ENCODE measurements around the gene PHKA1. TPM values are rescaled to one million over a fixed set of nuclear protein-coding genes. Genes with fewer than 3 reads are reported as not detected.

PHKA1 gene
- total and polyA plus RNA-seq, 2 donors (not counting 3 experiments of a cell fraction or from before 2014, with no cell fraction given), result 3.3 to 5.5 TPM

- H3K4me3 ChIP-seq (replicated peaks in 1 of 3; ENCODE audit: insufficient read depth in 1 of 3, low read depth in 1 of 3, low read length in 3 of 3), result no peak overlapping the region
- FAIRE-seq, result no peak
- no TSS peak for BruUV-seq (replicated peaks)
- no peaks in the 10 kb centered on the region for H3K9me1 ChIP-seq (replicated peaks; ENCODE audit: control insufficient read depth, extremely low read depth, insufficient read depth, low read length)
- no peaks in the 10 kb centered on the region for H3K27me3 ChIP-seq (ENCODE audit: control insufficient read depth in 2 of 2, insufficient read depth in 2 of 2, low read length in 2 of 2)
- dilution Hi-C loops (cut with MboI; ENCODE audit: extremely low pct_ligation_motif_present, low sequenced_read_pairs) (no loop called here), intact Hi-C loops (cut with micrococcal nuclease) (no loop called here)
- H3K9me3 ChIP-seq (replicated peaks; ENCODE audit: control insufficient read depth, insufficient read depth, low read length), result no peaks in the 10 kb centered on the region
- POLR2A ChIA-PET, result no interaction called here
- TF ChIP-seq POLR2A (IDR thresholded peaks at IDR 0.05; ENCODE audit: low read depth, low read length), result no peak
- no peak for TF ChIP-seq MYC (IDR thresholded peaks at IDR 0.05; ENCODE audit: low read depth, low read length)
- no peak for DNase-seq (ENCODE audit: low read depth, low spot score)
- no peaks in the 10 kb centered on the region for H3K79me2 ChIP-seq (ENCODE audit: control insufficient read depth, insufficient read depth, low read length)
- H3K4me2 ChIP-seq (ENCODE audit: insufficient read depth, low read length), result no peak overlapping the region
- no peaks in the 10 kb centered on the region for H4K20me1 ChIP-seq (replicated peaks; ENCODE audit: control insufficient read depth, extremely low read depth, insufficient read depth, low read length)
- no peak overlapping the region for H3K27ac ChIP-seq (ENCODE audit: insufficient read depth, low read depth, low read length)
- H3K4me1 ChIP-seq (ENCODE audit: control insufficient read depth, extremely low read depth, insufficient read depth, low read length), result no peaks in the 10 kb centered on the region
- no peaks in the 10 kb centered on the region for H3K36me3 ChIP-seq (ENCODE audit: control insufficient read depth in 2 of 2, extremely low read depth in 1 of 2, insufficient read depth in 2 of 2, low read length in 2 of 2)
- CTCF ChIA-PET, result no interaction called here
- no peak overlapping the region for H2AFZ ChIP-seq (ENCODE audit: low read depth, low read length)
- H3K9ac ChIP-seq (replicated peaks; ENCODE audit: extremely low read depth, insufficient read depth, low read length), result no peak overlapping the region
Measured at GRCh38 chrX:72659723-72660122, 54.4 kb downstream of the PHKA1 start.

GRCh38 chrX:72652082-72652481 is 62.0 kb downstream of the PHKA1 start:
- Histone ChIP-seq H3K4me1 (ENCODE audit: control insufficient read depth, extremely low read depth, insufficient read depth, low read length) (no peaks in the 10 kb centered on the region), H3K9me1 (replicated peaks; ENCODE audit: control insufficient read depth, extremely low read depth, insufficient read depth, low read length) (no peaks in the 10 kb centered on the region), H3K36me3 (ENCODE audit: control insufficient read depth in 2 of 2, extremely low read depth in 1 of 2, insufficient read depth in 2 of 2, low read length in 2 of 2) (no peaks in the 10 kb centered on the region), H3K9me3 (replicated peaks; ENCODE audit: control insufficient read depth, insufficient read depth, low read length) (no peaks in the 10 kb centered on the region), H2AFZ (ENCODE audit: low read depth, low read length) (no peak overlapping the region), H4K20me1 (replicated peaks; ENCODE audit: control insufficient read depth, extremely low read depth, insufficient read depth, low read length) (no peaks in the 10 kb centered on the region), H3K9ac (replicated peaks; ENCODE audit: extremely low read depth, insufficient read depth, low read length) (no peak overlapping the region), H3K4me2 (ENCODE audit: insufficient read depth, low read length) (no peak overlapping the region), H3K27ac (ENCODE audit: insufficient read depth, low read depth, low read length) (no peak overlapping the region), H3K27me3 (ENCODE audit: control insufficient read depth in 2 of 2, insufficient read depth in 2 of 2, low read length in 2 of 2) (no peaks in the 10 kb centered on the region), H3K79me2 (ENCODE audit: control insufficient read depth, insufficient read depth, low read length) (no peaks in the 10 kb centered on the region), H3K4me3 (replicated peaks in 1 of 3; ENCODE audit: insufficient read depth in 1 of 3, low read depth in 1 of 3, low read length in 3 of 3) (no peak overlapping the region)
- POLR2A ChIA-PET, result no interaction called here
- CTCF ChIA-PET, result interaction anchor here (0.9 kb wide), 1 partner anchor 9 kb away, joined by 3 read pairs; no protein-coding TSS in a partner anchor
- dilution Hi-C loops (cut with MboI; ENCODE audit: extremely low pct_ligation_motif_present, low sequenced_read_pairs) (no loop called here), intact Hi-C loops (cut with micrococcal nuclease) (no loop called here)
- no peak for FAIRE-seq
- DNase-seq (ENCODE audit: low read depth, low spot score), result no peak
- no peak for TF ChIP-seq POLR2AphosphoS5 (IDR thresholded peaks at IDR 0.05; ENCODE audit: insufficient read depth, low read depth, low read length)
- no peak for TF ChIP-seq JUN (IDR thresholded peaks at IDR 0.05; ENCODE audit: borderline replicate concordance, insufficient read depth, insufficient read length, low read depth)
- TF ChIP-seq MAX (IDR thresholded peaks at IDR 0.05; ENCODE audit: insufficient read depth, insufficient read length), result no peak
- no peak for TF ChIP-seq MYC (IDR thresholded peaks at IDR 0.05; ENCODE audit: low read depth, low read length)
- no peak for TF ChIP-seq POLR2A (IDR thresholded peaks at IDR 0.05; ENCODE audit: low read depth, low read length)
- TF ChIP-seq CTCF (IDR thresholded peaks at IDR 0.05; ENCODE audit: extremely low read depth in 1 of 2, insufficient read depth in 1 of 2, low read depth in 1 of 2, low read length in 2 of 2), result no peak
- TF ChIP-seq GATA2 (IDR thresholded peaks at IDR 0.05; ENCODE audit: insufficient read depth, insufficient read length, low read depth, low read length), result no peak
- TF ChIP-seq FOS (IDR thresholded peaks at IDR 0.05; ENCODE audit: borderline replicate concordance, insufficient read depth, low read length), result no peak
- no TSS peak for BruUV-seq (replicated peaks)

Measured in endothelial cell of umbilical vein (primary cell).